Adrenal gland (tissue), 12 donors: ENCODE data around the gene KICS2. TPM values are rescaled to one million over a fixed set of nuclear protein-coding genes. Genes with fewer than 3 reads are reported as not detected.

Experiments used
- DNase-seq, 7 donors: peaks; one replicate each; pipeline ENCODE4 v3.0.0-alpha.2; 2019 to 2020
- H3K27ac ChIP-seq, 5 donors: fragments of 200-600 bp; sonication (generic) in 4 of 5; 1 replicate in 3 of 5; 2 replicates in 2 of 5; pipeline versions ENCODE4 v1.5.1 to v1.8.0; 2016 to 2020; ENCODE audit warnings: mild to moderate bottlenecking in 1 of 5
- H3K27me3 ChIP-seq: fragments of 200-600 bp; 2 replicates; pipeline ENCODE4 v1.8.0; 2021
- H3K36me3 ChIP-seq, 2 donors: fragments of 200-600 bp; replicated peaks in 1 of 2; 1 replicate in 1 of 2; 2 replicates in 1 of 2; pipeline versions ENCODE4 v1.5.1 to v1.8.0; 2018 to 2022
- H3K4me1 ChIP-seq, 2 donors: fragments of 200-600 bp; replicated peaks in 1 of 2; 1 replicate in 1 of 2; 2 replicates in 1 of 2; pipeline versions ENCODE4 v1.5.1 to v1.8.0; 2018 to 2021
- H3K4me3 ChIP-seq, 4 donors: fragments of 200-600 bp; sonication (generic) in 3 of 4; one replicate each; pipeline ENCODE4 v1.5.1; 2016 to 2018
- H3K9me3 ChIP-seq, 3 donors: fragments of 200-600 bp; sonication (generic) in 1 of 3; replicated peaks in 1 of 3; 1 replicate in 2 of 3; 2 replicates in 1 of 3; pipeline versions ENCODE4 v1.5.1 to v1.8.0; 2016 to 2021
- POLR2A ChIP-seq, 2 donors: fragments of 450-650 bp; IDR thresholded peaks; one replicate each; pipeline ENCODE4 v1.6.1; 2017; ENCODE audit warnings: antibody characterized with exemption in 2 of 2, mild to moderate bottlenecking in 2 of 2, moderate library complexity in 1 of 2
- WGBS, 4 donors: extraction: QIAGEN DNeasy Blood & Tissue Kit in 2 of 4; methylation state at CpG; one replicate each; pipeline versions ENCODE4 v1.1.5 to v1.1.7; 2013 to 2017; 5-methylcytosine and 5-hydroxymethylcytosine counted together
- intact Hi-C, 2 donors: fragments of 100-400 bp; cut with DNase I; formaldehyde crosslinking; loops; one replicate each; pipeline versions ENCODE4 v1.14.1 to v1.15.0; 2022 to 2023
- polyA plus RNA-seq, 3 donors: library from polyadenylated mRNA; stranded (reverse); fragments of 200-250 nt in 2 of 3; fragments of 350-450 nt in 1 of 3; fragmentation: Illumina TruSeq in 1 of 3; extraction: RNeasy Lipid Tissue Mini Kit (QIAGEN cat#74804) in 1 of 3; gene quantifications; one replicate each; pipeline ENCODE4 v1.2.3, GENCODE V29; 2013 to 2014
- total RNA-seq, 9 donors: library from RNA; depleted of rRNA in 4 of 9; stranded (reverse); fragments of >200 nt in 4 of 9; fragments of 120-200 nt in 1 of 9; fragmentation: NEBNext Ultra II Directional in 1 of 9; extraction: Animal tissue kit (Norgen Biotek cat#: 25700) in 1 of 9; gene quantifications; one replicate each; pipeline versions ENCODE4 v1.1.0 to v1.2.4, GENCODE V29; 2013 to 2023
- TF ChIP-seq, protein P1 (sequence below), 6 experiments: fragments of 450-650 bp in 4 of 6; fragments of 200-600 bp in 2 of 6; sonication (generic) in 1 of 6; IDR thresholded peaks; 1 replicate in 5 of 6; 2 replicates in 1 of 6; pipeline versions ENCODE4 v1.5.1 to v1.8.0; 2016 to 2021; ENCODE audit warnings: antibody characterized with exemption in 6 of 6, mild to moderate bottlenecking in 2 of 6, moderate library complexity in 1 of 6
- donor health status: healthy with polysubstance abuse.
- donor health status: Bipolar disorder and iron deficiency.
- donor health status: DM: yes; HTN: yes; CAD: no.
- donor health status: DM: no; HTN: no; CAD: no.
- donor health status: DM: no; HTN: no; CAD: no.
- donor health status: DM: yes; HTN: yes; CAD: no.

Gene KICS2
- total and polyA plus RNA-seq, 12 donors = 5.0 to 36.4 (median 12.0) TPM

DNA sequence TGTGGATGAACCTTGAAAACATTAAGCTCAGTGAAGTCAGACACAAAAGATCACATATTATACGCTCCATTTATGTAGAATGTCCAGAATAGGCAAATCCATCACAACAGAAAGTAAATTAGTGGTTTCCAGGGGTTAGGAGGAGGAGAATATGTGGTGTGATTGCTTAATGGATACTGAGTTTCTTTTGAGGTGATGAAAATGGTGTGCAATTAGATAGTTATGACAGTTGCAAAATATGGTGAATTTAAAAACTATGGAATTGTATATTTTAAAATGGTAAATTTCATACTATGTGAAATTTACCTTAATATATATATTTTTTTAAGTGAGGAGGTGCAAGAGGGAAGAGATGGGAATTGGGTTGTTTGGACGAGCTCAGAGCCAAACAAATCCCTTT is 46.3 kb upstream of the KICS2 start:
- no peaks in the 10 kb centered on the region for H3K4me1 ChIP-seq
- 0 to 84% (median 19%) methylated on average over 2 of the region's 2 CpGs for WGBS, 4 donors
- H3K27ac ChIP-seq = no peak overlapping the region
- no peaks in the 10 kb centered on the region for H3K9me3 ChIP-seq
- intact Hi-C loops = no loop called here
- no peaks in the 10 kb centered on the region for H3K36me3 ChIP-seq
- no peak overlapping the region for H3K4me3 ChIP-seq
- TF ChIP-seq POLR2A (IDR thresholded peaks at IDR 0.05) = no peak
- TF ChIP-seq, protein P1, sequence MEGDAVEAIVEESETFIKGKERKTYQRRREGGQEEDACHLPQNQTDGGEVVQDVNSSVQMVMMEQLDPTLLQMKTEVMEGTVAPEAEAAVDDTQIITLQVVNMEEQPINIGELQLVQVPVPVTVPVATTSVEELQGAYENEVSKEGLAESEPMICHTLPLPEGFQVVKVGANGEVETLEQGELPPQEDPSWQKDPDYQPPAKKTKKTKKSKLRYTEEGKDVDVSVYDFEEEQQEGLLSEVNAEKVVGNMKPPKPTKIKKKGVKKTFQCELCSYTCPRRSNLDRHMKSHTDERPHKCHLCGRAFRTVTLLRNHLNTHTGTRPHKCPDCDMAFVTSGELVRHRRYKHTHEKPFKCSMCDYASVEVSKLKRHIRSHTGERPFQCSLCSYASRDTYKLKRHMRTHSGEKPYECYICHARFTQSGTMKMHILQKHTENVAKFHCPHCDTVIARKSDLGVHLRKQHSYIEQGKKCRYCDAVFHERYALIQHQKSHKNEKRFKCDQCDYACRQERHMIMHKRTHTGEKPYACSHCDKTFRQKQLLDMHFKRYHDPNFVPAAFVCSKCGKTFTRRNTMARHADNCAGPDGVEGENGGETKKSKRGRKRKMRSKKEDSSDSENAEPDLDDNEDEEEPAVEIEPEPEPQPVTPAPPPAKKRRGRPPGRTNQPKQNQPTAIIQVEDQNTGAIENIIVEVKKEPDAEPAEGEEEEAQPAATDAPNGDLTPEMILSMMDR (IDR thresholded peaks at IDR 0.05) = no peak
- DNase-seq = no peak
- H3K27me3 ChIP-seq = no peaks in the 10 kb centered on the region

DNA sequence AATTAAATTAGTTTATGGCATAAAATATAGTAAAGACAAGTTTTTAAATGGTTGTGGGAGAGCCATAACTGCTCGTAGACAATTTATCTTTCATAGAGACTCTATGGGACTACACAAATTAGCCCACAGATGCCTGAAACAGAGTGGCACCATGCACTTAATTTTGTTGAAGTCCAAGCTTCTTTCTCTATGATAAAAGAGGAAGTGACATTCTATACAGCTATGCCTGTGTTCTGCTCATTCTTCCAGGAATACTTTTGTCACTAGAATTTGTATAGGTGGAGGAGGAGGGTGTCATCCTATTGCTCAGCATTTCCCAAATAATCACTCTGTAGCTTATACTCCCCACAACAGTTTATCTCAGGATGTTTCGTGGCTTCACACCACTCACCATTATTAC is 43.7 kb upstream of the KICS2 start:
- no peak for DNase-seq
- Histone ChIP-seq H3K9me3 (no peaks in the 10 kb centered on the region), H3K4me3 (no peak overlapping the region), H3K27me3 (no peaks in the 10 kb centered on the region), H3K36me3 (no peaks in the 10 kb centered on the region), H3K4me1 (no peaks in the 10 kb centered on the region), H3K27ac (no peak overlapping the region)
- TF ChIP-seq POLR2A (IDR thresholded peaks at IDR 0.05) = no peak
- TF ChIP-seq, protein P1 (IDR thresholded peaks at IDR 0.05) = no peak
- WGBS, 4 donors = 78 to 85% (median 79%) methylated on average over 2 of the region's 2 CpGs
- intact Hi-C loops = no loop called here

DNA sequence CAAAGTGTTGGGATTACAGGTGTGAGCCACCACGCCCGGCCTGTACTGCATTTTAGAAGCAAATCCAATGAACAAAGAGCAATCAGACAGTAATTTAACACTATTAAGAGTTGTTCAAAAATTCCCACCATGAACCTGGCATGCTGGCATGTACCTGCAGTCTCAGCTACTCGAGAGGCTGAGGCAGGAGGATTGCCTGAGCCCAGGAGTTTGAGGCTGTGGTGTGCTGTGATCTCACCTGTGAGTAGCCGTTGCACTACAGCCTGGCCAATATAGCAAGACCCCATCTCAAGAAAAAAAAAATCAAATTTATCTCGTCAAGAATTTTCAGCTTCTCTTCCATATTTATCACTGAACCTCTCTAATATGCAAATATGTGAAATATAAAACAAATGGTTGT is 39.7 kb upstream of the KICS2 start:
- Histone ChIP-seq H3K9me3 (no peaks in the 10 kb centered on the region), H3K4me1 (no peaks in the 10 kb centered on the region), H3K27me3 (no peaks in the 10 kb centered on the region), H3K36me3 (no peaks in the 10 kb centered on the region), H3K4me3 (no peak overlapping the region), H3K27ac (no peak overlapping the region)
- intact Hi-C loops = no loop called here
- TF ChIP-seq, protein P1 (IDR thresholded peaks at IDR 0.05) = no peak
- TF ChIP-seq POLR2A (IDR thresholded peaks at IDR 0.05) = no peak
- DNase-seq = no peak
- 82 to 96% (median 89%) methylated on average over 5 of the region's 5 CpGs for WGBS, 4 donors

DNA sequence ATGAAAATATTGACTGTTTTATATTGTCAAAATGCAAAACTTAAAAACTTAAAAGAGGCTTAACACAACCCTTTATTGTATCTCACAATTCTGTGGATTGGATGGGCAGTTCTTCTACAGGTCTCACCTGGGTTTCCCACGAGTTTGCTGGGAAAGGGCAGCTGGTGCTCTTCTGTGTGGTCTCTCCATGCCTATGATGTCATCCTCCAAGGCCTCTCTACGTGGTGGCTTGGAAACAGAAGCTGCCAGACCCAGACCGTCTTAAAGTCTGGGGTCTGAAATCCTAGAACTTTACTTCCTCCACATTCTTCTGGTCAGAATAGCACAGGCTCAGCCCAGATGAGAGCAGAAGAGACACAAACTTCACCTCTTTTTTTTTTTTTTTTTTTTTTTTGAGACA is 36.5 kb upstream of the KICS2 start:
- intact Hi-C loops = loop anchor here (5.0 to 10.0 kb wide), 2 partner anchors 174 to 421 kb away; no protein-coding TSS in a partner anchor
- no peak for DNase-seq
- Histone ChIP-seq H3K36me3 (no peaks in the 10 kb centered on the region), H3K27ac (no peak overlapping the region), H3K4me3 (no peak overlapping the region), H3K27me3 (no peaks in the 10 kb centered on the region), H3K9me3 (no peaks in the 10 kb centered on the region), H3K4me1 (no peaks in the 10 kb centered on the region)
- WGBS, 4 donors = 32 to 38% (median 37%) methylated on average over 3 of the region's 3 CpGs
- TF ChIP-seq, protein P1 (IDR thresholded peaks at IDR 0.05) = no peak
- TF ChIP-seq POLR2A (IDR thresholded peaks at IDR 0.05) = no peak
